ENCODE measurements around the gene FAM25C. TPM values are rescaled to one million over a fixed set of nuclear protein-coding genes. Genes with fewer than 3 reads are reported as not detected.
"Not testable (repeated sequence)": the region's sequence is repeated elsewhere in the genome, so short reads cannot be mapped to it uniquely, and the experiment has no call there.

Gene FAM25C
- total and polyA plus RNA-seq, 4 experiments from 2014 or later: not detected

DNA sequence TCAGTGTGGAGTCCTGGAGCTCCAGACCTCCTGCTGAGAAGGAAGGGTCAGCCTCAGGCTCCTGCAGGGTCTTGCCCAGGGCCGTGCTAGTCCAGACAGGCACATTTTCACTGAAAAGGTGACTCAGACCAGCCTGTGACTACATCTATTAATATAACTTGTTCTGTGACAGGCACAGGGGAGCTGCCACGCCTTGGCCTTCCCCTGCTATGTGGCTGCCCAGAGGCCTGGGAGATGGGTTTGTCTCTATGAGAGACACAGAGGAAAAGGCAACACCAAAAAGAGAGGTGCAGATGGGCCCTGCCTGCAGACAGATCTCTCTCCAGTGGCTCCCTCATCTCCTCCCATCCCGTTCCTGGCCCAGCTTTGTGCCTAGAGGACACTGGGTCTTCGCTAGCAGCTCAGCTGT lies 10.0 kb downstream of the FAM25C start:
- H3K36me3 Mint-ChIP-seq; H3K27me3 Mint-ChIP-seq; H3K4me1 Mint-ChIP-seq; H3K27ac ChIP-seq (ENCODE audit: low read depth, low read length); H3K4me1 ChIP-seq (ENCODE audit: insufficient read depth, low read length); POLR2A ChIA-PET (ENCODE audit: partially characterized antibody); H3K27ac Mint-ChIP-seq; H3K4me3 ChIP-seq (ENCODE audit: low read length in 2 of 2); H3K36me3 ChIP-seq (ENCODE audit: insufficient read depth, low read length); DNase-seq; H3K9me3 ChIP-seq (ENCODE audit: control insufficient read depth in 1 of 2, low read length in 2 of 2); H3K27me3 ChIP-seq (ENCODE audit: insufficient read depth, low read length); H3K4me3 Mint-ChIP-seq; H3K9me3 Mint-ChIP-seq; CTCF ChIA-PET (ENCODE audit: partially characterized antibody); intact Hi-C loops (cut with micrococcal nuclease): not testable (repeated sequence)

DNA sequence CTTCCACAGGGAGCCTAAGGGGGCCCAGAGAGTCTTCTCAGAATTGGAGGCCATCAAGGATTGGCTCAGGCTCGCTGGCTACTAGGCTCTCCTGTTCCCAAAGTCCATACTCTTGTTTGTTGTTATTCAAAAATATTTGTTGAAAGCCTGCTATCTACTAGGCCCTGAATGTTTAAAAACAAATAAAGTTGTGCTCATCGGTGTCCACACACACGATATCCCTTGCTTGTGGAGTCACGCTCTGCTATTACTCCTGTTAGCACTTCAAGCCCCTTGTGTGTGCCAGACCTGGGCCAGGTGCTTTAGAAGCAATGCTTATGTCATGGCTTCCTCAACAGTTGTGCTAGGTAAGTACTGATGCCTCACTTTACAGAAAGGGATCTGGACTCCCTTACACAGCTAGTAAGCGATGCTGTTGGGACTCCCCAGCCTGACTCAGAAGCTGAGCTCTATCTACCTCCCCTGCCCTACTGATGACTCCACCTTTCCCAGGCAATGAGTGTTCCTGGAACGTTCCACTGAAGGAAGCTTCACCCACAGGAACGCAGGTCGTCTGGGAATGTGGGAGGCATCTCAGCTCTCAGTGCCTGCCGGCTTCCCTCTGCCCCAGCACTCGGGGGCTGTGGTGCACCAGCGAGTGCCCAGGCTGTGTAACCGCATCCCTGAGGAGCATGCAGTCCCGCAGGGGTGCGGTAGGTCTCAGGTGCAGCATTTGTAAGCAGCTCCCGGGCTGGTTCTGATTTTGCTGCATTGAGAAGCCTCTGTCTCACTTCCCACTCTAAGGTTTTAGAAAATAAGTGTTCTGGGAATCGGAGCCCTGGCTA lies 10.7 kb downstream of the FAM25C start:
- H3K9me3 ChIP-seq (ENCODE audit: control insufficient read depth in 1 of 2, low read length in 2 of 2); DNase-seq; H3K27ac Mint-ChIP-seq; H3K36me3 Mint-ChIP-seq; H3K4me1 Mint-ChIP-seq; POLR2A ChIA-PET (ENCODE audit: partially characterized antibody); H3K9me3 Mint-ChIP-seq; H3K27ac ChIP-seq (ENCODE audit: low read depth, low read length); H3K27me3 Mint-ChIP-seq; H3K27me3 ChIP-seq (ENCODE audit: insufficient read depth, low read length); intact Hi-C loops (cut with micrococcal nuclease); H3K4me3 Mint-ChIP-seq; H3K36me3 ChIP-seq (ENCODE audit: insufficient read depth, low read length); H3K4me3 ChIP-seq (ENCODE audit: low read length in 2 of 2); CTCF ChIA-PET (ENCODE audit: partially characterized antibody); H3K4me1 ChIP-seq (ENCODE audit: insufficient read depth, low read length): not testable (repeated sequence)

DNA sequence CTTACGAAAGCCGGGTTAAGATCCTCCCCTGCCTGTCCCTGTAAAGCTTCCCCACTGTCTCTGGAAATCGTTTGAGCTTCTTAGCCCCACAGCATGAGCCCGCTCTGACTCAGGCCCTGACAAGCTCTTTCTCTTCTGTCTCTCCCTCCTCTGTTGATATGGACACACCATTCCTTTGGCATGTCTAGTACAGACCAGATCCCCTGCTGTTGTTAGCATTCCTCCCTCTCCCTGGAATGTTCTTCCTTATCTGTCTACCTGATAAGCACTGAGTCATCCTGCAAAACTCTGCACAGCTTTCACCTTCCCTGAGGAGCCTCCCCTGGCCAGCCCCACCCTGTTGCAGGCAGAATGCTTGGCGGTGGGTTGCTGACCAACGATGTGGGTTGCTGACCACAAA lies 11.6 kb downstream of the FAM25C start:
- CTCF ChIA-PET (ENCODE audit: partially characterized antibody); H3K36me3 Mint-ChIP-seq; H3K9me3 ChIP-seq (ENCODE audit: control insufficient read depth in 1 of 2, low read length in 2 of 2); H3K9me3 Mint-ChIP-seq; H3K27me3 ChIP-seq (ENCODE audit: insufficient read depth, low read length); H3K36me3 ChIP-seq (ENCODE audit: insufficient read depth, low read length); POLR2A ChIA-PET (ENCODE audit: partially characterized antibody); intact Hi-C loops (cut with micrococcal nuclease); H3K4me1 ChIP-seq (ENCODE audit: insufficient read depth, low read length); H3K4me3 ChIP-seq (ENCODE audit: low read length in 2 of 2); H3K4me3 Mint-ChIP-seq; H3K27me3 Mint-ChIP-seq; H3K27ac Mint-ChIP-seq; H3K4me1 Mint-ChIP-seq; DNase-seq; H3K27ac ChIP-seq (ENCODE audit: low read depth, low read length): not testable (repeated sequence)

DNA sequence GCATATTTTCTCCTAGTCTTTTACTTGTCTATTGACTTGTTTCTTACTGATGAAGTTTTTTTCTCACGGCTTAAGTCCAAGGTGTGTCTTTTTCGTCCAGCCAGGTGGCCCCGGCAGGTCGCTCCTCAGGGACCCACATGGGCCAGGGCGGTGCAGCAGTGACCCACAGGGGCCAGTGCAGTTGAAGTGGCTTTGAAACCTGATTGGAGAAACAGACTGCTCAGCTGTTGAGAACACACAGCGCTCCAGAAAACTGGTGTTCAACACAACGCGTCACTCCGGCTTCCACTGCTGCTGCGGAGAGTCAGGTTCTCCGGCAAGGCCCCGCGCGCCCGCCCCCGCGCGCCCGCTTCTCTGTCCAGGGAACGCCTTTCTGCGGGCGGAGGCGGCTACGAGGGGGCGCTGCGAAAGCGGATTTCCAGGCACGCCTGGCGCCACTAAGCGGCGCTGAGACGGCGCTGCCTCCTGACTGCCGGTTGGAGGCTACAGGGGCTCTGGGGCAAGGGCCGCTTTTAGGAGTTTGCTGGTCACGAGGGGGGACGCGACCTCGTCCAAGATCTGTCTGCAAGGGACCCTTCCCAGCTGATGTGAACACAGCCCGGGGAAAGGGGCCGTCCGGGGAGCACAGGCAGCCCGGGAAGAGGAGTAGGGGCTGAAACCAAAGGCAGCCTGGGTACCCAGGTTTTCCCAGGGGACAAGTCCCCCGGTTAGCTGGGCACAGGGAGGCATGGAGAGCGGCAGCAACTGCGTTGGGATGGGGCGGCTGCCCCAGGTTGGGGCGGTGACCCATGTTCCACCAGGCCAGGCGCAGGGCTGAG lies 13.0 kb downstream of the FAM25C start:
- H3K36me3 ChIP-seq (ENCODE audit: insufficient read depth, low read length); H3K27ac ChIP-seq (ENCODE audit: low read depth, low read length); H3K4me3 ChIP-seq (ENCODE audit: low read length in 2 of 2); H3K27ac Mint-ChIP-seq; CTCF ChIA-PET (ENCODE audit: partially characterized antibody); H3K27me3 ChIP-seq (ENCODE audit: insufficient read depth, low read length); H3K36me3 Mint-ChIP-seq; H3K27me3 Mint-ChIP-seq; intact Hi-C loops (cut with micrococcal nuclease); H3K4me3 Mint-ChIP-seq; H3K9me3 Mint-ChIP-seq; H3K9me3 ChIP-seq (ENCODE audit: control insufficient read depth in 1 of 2, low read length in 2 of 2); H3K4me1 Mint-ChIP-seq; H3K4me1 ChIP-seq (ENCODE audit: insufficient read depth, low read length); POLR2A ChIA-PET (ENCODE audit: partially characterized antibody): not testable (repeated sequence)
- peak in 1 of 5 donors; percentile 19 for DNase-seq

DNA sequence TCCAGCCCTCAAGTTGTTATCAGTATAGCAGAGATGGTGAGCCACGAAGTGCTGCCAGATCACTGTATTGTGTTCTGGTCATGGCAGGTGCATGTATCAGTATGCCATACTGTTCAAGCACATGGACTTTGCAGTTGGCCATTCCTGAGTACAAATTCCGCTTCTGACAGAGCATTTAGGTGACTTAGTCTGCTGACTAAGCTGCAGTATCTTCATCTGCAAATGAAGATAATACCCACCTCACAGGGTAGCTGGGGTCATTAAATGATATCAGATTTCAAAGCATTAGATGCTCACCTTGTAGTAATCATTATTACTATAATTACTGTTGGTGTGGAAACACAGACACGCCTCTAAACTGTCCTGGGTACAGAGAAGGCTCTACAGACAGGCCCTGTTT lies 24.2 kb downstream of the FAM25C start:
- H3K27ac ChIP-seq (ENCODE audit: low read depth, low read length); H3K9me3 Mint-ChIP-seq; intact Hi-C loops (cut with micrococcal nuclease); H3K4me3 Mint-ChIP-seq; H3K9me3 ChIP-seq (ENCODE audit: control insufficient read depth in 1 of 2, low read length in 2 of 2); H3K27me3 ChIP-seq (ENCODE audit: insufficient read depth, low read length); CTCF ChIA-PET (ENCODE audit: partially characterized antibody); H3K4me1 Mint-ChIP-seq; H3K27me3 Mint-ChIP-seq; H3K27ac Mint-ChIP-seq; DNase-seq; H3K4me1 ChIP-seq (ENCODE audit: insufficient read depth, low read length); H3K36me3 Mint-ChIP-seq; POLR2A ChIA-PET (ENCODE audit: partially characterized antibody); H3K4me3 ChIP-seq (ENCODE audit: low read length in 2 of 2); H3K36me3 ChIP-seq (ENCODE audit: insufficient read depth, low read length): not testable (repeated sequence)

DNA sequence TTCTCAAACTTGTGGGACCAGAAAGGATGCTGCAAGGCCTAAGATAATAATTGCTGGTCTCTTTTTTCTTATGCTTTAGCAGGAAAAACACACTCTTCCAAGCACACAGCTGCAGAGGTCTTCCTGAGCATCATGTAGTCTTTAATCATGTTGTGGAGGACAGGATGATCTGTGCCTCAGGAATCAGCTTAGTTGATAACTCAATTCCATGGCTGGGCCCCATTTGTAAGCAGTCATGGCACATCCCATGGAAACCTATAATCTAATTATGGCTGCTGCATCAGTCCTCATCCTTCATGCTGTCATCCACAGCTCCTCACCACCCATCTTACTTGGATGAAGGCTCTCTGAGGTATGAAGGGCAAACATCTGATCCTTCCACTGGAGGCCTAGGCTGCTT lies 26.5 kb downstream of the FAM25C start:
- H3K27me3 Mint-ChIP-seq; intact Hi-C loops (cut with micrococcal nuclease); H3K27me3 ChIP-seq (ENCODE audit: insufficient read depth, low read length); H3K36me3 Mint-ChIP-seq; H3K4me1 Mint-ChIP-seq; H3K9me3 Mint-ChIP-seq; H3K9me3 ChIP-seq (ENCODE audit: control insufficient read depth in 1 of 2, low read length in 2 of 2); H3K4me3 ChIP-seq (ENCODE audit: low read length in 2 of 2); H3K36me3 ChIP-seq (ENCODE audit: insufficient read depth, low read length); H3K27ac Mint-ChIP-seq; POLR2A ChIA-PET (ENCODE audit: partially characterized antibody); H3K27ac ChIP-seq (ENCODE audit: low read depth, low read length); DNase-seq; CTCF ChIA-PET (ENCODE audit: partially characterized antibody); H3K4me1 ChIP-seq (ENCODE audit: insufficient read depth, low read length); H3K4me3 Mint-ChIP-seq: not testable (repeated sequence)

DNA sequence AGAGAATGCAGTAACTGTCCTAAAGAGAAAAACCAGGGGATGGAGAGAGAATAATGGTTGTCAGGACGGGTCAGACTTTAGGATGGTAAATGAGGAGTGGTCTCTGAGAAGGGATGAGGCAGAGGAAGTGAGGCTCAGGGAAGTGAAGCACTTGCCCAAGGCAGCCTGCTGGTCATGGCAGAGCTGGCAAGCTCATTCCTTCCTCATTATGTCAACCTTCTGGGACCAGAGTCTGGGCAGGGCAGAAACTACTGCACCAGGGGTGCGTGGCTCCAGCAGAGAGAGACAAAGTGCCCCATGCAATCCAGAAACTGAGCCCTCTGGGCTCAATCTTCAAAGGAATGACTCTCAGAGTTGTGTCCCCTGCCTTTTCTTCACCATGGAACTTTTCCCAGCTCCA lies 27.5 kb downstream of the FAM25C start:
- H3K4me1 ChIP-seq (ENCODE audit: insufficient read depth, low read length); intact Hi-C loops (cut with micrococcal nuclease); H3K27ac Mint-ChIP-seq; H3K4me1 Mint-ChIP-seq; H3K4me3 Mint-ChIP-seq; H3K27ac ChIP-seq (ENCODE audit: low read depth, low read length); H3K9me3 ChIP-seq (ENCODE audit: control insufficient read depth in 1 of 2, low read length in 2 of 2); DNase-seq; H3K36me3 ChIP-seq (ENCODE audit: insufficient read depth, low read length); H3K27me3 ChIP-seq (ENCODE audit: insufficient read depth, low read length); POLR2A ChIA-PET (ENCODE audit: partially characterized antibody); H3K36me3 Mint-ChIP-seq; H3K9me3 Mint-ChIP-seq; H3K27me3 Mint-ChIP-seq; H3K4me3 ChIP-seq (ENCODE audit: low read length in 2 of 2); CTCF ChIA-PET (ENCODE audit: partially characterized antibody): not testable (repeated sequence)

Data from CD4-positive, alpha-beta memory T cell (primary cell).